NCI-H460 (cell line): ENCODE results near the gene GSS. TPM values are rescaled to one million over a fixed set of nuclear protein-coding genes. Genes with fewer than 3 reads are reported as not detected.
"Not testable (repeated sequence)": the region's sequence is repeated elsewhere in the genome, so short reads cannot be mapped to it uniquely, and the experiment has no call there.

Experiments used
- DNase-seq: peaks from one replicate; pipeline ENCODE4 v3.0.0-alpha.2; 2016; ENCODE audit warnings: low read depth; ENCODE audit errors: extremely low read depth
- total RNA-seq: library from RNA; depleted of rRNA; stranded (reverse); fragments of >200 nt; shearing (Covaris generic); gene quantifications from 2 replicates; pipeline ENCODE4 v1.2.3, GENCODE V29; 2014

Gene GSS
- total RNA-seq, 1 experiment from 2014 or later: 100.0 TPM

GRCh38 chr20:34915749-34916455 lies 39.7 kb downstream of the GSS start:
- DNase-seq: no peak

GRCh38 chr20:34915131-34915530 lies 40.5 kb downstream of the GSS start:
- DNase-seq: no peak

GRCh38 chr20:34907616-34908469 lies 47.8 kb downstream of the GSS start:
- peak; percentile 95 for DNase-seq

DNA sequence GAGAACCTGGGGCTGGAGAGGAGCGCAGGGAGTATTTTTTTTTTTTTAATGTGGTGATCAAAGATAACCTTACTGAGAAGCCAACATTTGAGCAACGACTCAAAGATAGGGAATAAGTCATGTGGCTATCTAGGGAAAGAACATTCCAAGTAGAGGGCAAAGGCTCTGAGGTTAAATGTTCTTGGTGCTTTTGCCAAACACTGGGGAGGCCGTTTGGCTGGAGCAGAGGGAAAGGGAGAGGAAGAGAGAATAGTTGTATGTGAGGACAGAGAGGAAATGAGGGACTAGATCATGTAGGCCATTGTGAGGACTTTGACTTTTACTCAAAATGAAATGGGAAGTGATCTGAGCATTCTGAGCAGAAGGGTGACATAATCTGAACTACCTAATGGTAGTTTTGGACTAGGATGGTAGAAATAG lies 51.4 kb downstream of the GSS start:
- no peak for DNase-seq

GRCh38 chr20:34898731-34899130 lies 56.9 kb downstream of the GSS start:
- not testable (repeated sequence) for DNase-seq

DNA sequence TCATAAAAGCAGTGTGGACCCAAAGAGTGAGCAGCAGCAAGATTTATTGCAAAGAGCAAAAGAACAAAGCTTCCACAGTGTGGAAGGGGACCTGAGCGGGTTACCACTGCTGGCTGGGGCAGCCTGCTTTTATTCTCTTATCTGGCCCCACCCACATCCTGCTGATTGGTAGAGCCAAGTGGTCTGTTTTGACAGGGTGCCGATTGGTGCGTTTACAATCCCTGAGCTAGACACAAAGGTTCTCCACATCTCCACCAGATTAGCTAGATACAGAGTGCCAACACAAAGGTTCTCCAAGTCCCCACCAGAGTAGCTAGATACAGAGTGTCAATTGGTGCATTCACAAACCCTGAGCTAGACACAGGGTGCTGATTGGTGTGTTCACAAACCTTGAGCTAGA lies 57.5 kb downstream of the GSS start:
- not testable (repeated sequence) for DNase-seq

DNA sequence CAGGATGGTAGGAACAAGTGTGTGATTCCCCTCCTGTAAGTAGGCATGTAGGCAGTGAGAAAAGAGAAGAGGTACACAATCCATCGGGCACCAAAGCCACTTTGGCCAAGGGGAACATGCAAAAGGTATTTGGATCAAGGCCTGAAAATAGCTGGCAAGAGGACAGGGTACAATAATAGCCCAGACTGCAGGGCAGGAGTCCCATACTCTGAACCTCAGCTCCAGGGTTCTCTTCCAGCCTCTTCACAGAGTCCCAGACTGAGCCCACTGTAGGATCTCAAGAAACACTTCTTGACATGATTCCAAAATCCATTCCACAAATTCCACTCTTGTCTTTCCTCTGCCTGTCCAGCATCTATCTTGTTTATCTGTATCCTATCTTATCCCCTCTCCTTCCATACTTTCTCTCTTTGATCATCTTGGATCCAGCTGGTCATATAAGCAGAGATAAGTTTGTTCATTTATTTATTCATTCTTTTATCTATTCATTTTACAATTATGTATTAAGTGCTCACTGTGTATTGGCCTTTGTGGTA lies 59.5 kb downstream of the GSS start:
- DNase-seq: no peak

DNA sequence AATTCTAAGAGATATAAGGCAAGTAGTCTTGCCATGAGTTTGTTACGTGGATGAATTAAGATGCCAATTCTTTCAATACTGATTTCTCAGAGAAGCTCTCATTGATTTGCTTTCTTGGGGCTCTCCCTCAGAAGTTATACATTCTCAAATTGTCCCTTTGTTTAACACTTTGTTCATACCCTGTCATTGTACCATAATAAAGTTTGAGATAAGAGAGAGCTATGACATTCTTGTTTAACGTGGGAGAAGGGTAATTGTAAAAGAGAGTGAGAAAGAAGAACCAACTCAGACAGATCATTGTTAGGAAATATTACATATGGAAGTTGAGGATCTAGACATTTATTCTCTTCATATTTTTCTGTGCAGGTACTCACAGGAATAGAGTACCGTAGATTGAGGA lies 60.1 kb downstream of the GSS start:
- DNase-seq: no peak

DNA sequence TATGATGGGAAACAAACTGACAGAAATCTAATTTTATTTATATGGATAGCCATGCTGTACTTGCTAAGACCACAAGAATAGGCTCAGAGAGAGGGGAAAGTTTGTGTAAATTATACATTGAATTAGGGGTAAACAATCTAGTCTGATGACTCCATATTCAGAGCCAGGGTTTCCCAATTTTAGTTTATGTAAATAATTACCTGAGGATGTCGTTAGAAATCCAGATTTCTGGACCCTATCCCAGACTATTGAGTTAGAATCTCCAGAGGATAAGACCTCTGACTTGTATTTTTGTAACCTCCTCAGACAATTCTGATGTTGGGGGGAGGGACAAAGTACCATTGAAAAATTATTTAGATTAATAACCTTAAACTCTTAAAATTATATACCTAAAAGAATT lies 60.9 kb downstream of the GSS start:
- no peak for DNase-seq

GRCh38 chr20:34892671-34893070 lies 62.9 kb downstream of the GSS start:
- DNase-seq: no peak

DNA sequence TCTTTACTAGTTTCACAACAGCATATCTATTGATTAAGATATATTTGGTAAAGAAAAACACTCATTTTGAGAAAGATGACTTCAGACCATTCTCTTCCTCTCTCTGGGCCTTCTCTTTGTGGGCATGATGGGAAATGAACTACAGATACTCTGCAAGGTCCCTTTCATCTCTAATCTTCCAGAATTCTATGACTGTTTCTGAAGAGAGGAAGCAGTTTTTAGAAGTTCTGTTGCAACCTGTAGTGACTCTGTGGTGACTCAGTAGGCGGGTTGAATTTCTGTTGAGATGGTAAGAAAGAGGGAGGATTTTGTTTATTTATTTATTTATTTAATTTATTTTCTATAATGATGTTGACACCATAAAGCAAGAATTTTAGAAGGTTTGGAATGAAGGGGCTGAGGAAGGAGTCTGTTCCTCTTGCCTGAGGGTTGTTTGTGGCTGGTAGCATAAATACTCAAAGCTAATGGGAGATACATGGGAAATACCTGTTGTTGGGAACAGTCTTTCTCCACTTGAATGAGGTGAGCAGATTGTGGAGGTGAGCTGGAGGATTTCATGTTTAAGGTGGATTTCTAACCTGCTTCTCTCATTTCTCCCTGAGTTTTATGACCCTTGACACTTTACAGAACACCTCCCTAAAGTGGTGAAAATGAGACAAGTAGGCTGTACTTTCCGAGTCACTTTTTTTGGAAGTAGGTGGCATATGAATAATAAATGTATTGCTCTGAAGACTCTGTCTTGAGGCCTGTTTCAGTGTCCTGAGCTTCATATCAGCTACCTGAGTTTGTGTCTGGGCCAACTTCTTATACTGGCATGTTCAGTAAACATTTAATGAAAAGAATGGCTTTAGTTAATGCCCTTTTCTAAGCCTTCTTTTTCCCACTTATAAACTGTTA lies 64.2 kb downstream of the GSS start:
- no peak for DNase-seq

DNA sequence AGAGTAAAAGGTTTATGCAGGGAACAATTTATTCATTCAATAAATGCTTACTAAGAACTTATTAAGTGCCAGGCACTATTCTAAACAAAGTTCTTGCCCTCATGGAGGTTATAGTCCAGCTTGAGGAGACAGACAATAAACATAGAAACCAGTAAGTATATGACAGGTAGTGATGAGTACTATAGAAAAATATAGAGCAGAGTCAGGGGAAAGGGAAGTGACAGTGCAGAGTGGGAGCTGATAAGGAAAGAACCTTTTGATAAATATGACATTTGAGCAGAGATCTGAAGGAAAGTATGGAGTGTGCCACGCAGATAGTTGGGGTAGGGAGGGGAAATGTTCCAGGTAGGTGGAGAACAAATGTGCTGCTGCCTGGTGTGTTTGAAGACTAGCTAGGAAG lies 67.1 kb downstream of the GSS start:
- DNase-seq: no peak

GRCh38 chr20:34887023-34887422 lies 68.6 kb downstream of the GSS start:
- no peak for DNase-seq

GRCh38 chr20:34886122-34886521 lies 69.5 kb downstream of the GSS start:
- DNase-seq: no peak

DNA sequence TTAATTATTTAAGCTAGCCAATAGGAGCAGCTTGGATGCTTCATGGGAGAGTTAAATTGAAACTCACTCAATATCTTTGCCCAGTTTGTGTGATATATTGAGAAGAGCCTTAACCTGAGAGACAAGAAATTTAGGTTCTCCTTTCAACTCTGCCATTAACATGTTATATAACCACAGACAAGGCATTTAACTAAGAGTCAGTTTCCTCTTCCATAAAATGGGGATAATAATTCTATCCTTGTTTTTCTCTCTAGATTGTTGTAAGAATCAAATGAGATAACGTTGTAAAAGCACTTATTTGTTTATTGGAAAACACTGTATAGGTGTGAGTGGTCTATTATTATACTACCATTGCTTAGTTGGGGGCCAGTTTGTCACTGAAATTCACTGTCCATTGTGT lies 71.3 kb downstream of the GSS start:
- no peak for DNase-seq

- no peak for DNase-seq
Observed at GRCh38 chr20:34883809-34884208, 71.8 kb downstream of the GSS start.

DNA sequence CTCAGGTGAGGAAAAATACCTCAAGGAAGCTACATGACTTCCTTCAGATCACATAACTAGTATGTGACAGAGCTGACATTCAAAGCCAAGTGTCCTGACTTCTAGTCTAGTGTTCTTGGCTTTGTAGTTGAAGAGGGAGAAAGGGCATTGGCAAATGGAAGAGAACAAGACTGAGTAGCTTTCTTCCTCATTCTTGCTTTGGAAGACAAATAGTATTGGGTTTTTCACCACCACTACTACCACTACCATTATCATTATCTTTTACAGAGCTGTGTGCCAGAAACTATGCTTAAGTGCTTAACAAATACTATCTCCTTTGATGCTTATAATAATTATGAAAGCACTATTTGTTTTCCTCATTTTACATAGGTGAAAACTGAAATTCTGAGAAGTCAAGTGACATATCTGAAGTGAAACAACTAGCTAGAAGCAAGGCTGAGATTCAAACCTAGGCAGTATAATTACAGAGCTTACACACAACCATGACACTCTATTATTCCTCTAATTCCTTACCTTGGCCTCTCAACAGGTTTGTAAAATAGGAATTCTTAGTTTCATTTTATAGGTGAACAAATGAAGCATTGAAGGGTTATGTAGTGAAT lies 72.4 kb downstream of the GSS start:
- DNase-seq: no peak

DNA sequence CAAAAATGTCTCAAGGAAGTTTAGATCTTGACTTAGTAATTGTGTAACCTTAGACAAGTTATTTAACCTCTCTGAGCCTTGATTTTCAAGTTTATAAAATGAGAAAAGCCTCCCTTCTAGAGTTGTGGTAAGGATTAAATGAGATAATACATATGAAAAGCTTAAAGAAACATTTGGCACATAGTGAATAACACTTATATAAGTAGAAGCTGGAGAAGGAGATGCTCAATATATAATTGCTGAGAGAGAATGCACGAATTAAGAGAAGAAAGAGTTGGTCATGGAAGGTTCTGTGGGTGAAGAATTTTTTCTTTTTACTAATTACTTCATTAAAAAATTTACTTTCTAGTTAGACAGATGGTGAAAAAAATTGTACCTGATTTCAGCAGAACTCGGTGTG lies 73.9 kb downstream of the GSS start:
- no peak for DNase-seq

DNA sequence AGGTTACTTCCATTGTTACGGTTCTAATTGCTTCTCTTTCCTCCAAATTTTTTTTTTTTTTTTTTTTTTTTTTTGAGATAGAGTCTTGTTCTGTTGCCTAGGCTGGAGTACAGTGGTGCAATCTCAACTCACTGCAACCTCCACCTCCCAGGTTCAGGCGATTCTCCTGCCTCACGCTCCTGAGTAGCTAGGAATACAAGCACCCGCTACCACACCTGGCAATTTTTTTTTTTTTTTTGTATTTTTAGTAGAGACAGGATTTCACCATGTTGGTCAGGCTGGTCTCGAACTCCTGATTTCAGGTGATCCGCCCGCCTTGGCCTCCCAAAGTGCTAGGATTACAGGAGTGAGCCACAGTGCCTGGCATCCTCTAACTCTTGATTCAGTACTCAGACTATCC lies 74.6 kb downstream of the GSS start:
- DNase-seq: not testable (repeated sequence)

- DNase-seq: no peak
Observed at GRCh38 chr20:34880215-34880850, 75.3 kb downstream of the GSS start.
